ENCODE results near the gene GLE1.

The GLE1 gene

GRCh38 chr9:128504485-128505413 is at the start of gene GLE1:
Gene GLE1, plus strand, starts transcription at chr9:128504719. Its CDS starts 87 bp downstream, at chr9:128504806.
- peak; percentile 99 for DNase-seq
- H3K27ac Mint-ChIP-seq, result peak within 1 kb of the TSS; percentile 99
- no peaks in the 10 kb centered on the region for H3K27me3 Mint-ChIP-seq
- H3K9me3 Mint-ChIP-seq, result no peaks in the 10 kb centered on the region
- peak within 1 kb of the TSS; percentile 98 for H3K4me3 Mint-ChIP-seq
- H3K36me3 Mint-ChIP-seq (ENCODE audit: low read depth), result peaks cover 62% of the 10 kb centered on the region
- H3K4me1 Mint-ChIP-seq (ENCODE audit: low read depth), result peaks cover 32% of the 10 kb centered on the region

GRCh38 chr9:128454991-128455390 is 49.5 kb upstream of the GLE1 start:
- Mint-ChIP-seq H3K4me3 (peak overlapping the region; percentile 4), H3K27ac (no peak overlapping the region), H3K27me3 (no peaks in the 10 kb centered on the region), H3K4me1 (ENCODE audit: low read depth) (peaks cover 28% of the 10 kb centered on the region), H3K9me3 (no peaks in the 10 kb centered on the region), H3K36me3 (ENCODE audit: low read depth) (peaks cover 16% of the 10 kb centered on the region)
- DNase-seq, result no peak

- Mint-ChIP-seq H3K4me3 (peak within 1 kb of the TSS; percentile 86), H3K27ac (peak within 1 kb of the TSS; percentile 93), H3K36me3 (ENCODE audit: low read depth) (peaks cover 26% of the 10 kb centered on the region), H3K27me3 (no peaks in the 10 kb centered on the region), H3K9me3 (no peaks in the 10 kb centered on the region), H3K4me1 (ENCODE audit: low read depth) (peaks cover 28% of the 10 kb centered on the region)
- peak; percentile 99 for DNase-seq
Measured at GRCh38 chr9:128455849-128456612, 48.5 kb upstream of the GLE1 start, which contains the start of gene ODF2. Gene ODF2, plus strand, starts transcription at chr9:128456006. Its CDS starts 86 bp downstream, at chr9:128456092.

- DNase-seq, result peak; percentile 79
- peak overlapping the region; percentile 86 for H3K4me3 Mint-ChIP-seq
Measured at GRCh38 chr9:128456613-128457061, 47.9 kb upstream of the GLE1 start.

GRCh38 chr9:128457207-128457606 is 47.3 kb upstream of the GLE1 start:
- H3K27ac Mint-ChIP-seq, result peak overlapping the region; percentile 93
- peak; percentile 31 for DNase-seq
- H3K27me3 Mint-ChIP-seq, result no peaks in the 10 kb centered on the region
- H3K36me3 Mint-ChIP-seq (ENCODE audit: low read depth), result peaks cover 38% of the 10 kb centered on the region
- H3K9me3 Mint-ChIP-seq, result no peaks in the 10 kb centered on the region
- H3K4me1 Mint-ChIP-seq (ENCODE audit: low read depth), result peaks cover 28% of the 10 kb centered on the region
- peak overlapping the region; percentile 86 for H3K4me3 Mint-ChIP-seq

More at GRCh38 chr9:128456613-128457061, 47.9 kb upstream of the GLE1 start:
- Mint-ChIP-seq H3K36me3 (ENCODE audit: low read depth) (peaks cover 32% of the 10 kb centered on the region), H3K9me3 (no peaks in the 10 kb centered on the region), H3K27me3 (no peaks in the 10 kb centered on the region), H3K4me1 (ENCODE audit: low read depth) (peaks cover 28% of the 10 kb centered on the region), H3K27ac (peak overlapping the region; percentile 93)

GRCh38 chr9:128459011-128459410 is 45.5 kb upstream of the GLE1 start:
- no peak overlapping the region for H3K27ac Mint-ChIP-seq
- no peaks in the 10 kb centered on the region for H3K9me3 Mint-ChIP-seq
- H3K4me1 Mint-ChIP-seq (ENCODE audit: low read depth), result peaks cover 28% of the 10 kb centered on the region
- peaks cover 55% of the 10 kb centered on the region for H3K36me3 Mint-ChIP-seq (ENCODE audit: low read depth)
- no peaks in the 10 kb centered on the region for H3K27me3 Mint-ChIP-seq
- H3K4me3 Mint-ChIP-seq, result no peak overlapping the region
- no peak for DNase-seq

GRCh38 chr9:128469070-128469469 is 35.4 kb upstream of the GLE1 start:
- peaks cover 81% of the 10 kb centered on the region for H3K36me3 Mint-ChIP-seq (ENCODE audit: low read depth)
- no peak overlapping the region for H3K4me3 Mint-ChIP-seq
- H3K27me3 Mint-ChIP-seq, result no peaks in the 10 kb centered on the region
- no peaks in the 10 kb centered on the region for H3K9me3 Mint-ChIP-seq
- DNase-seq, result no peak
- peaks cover 2% of the 10 kb centered on the region for H3K4me1 Mint-ChIP-seq (ENCODE audit: low read depth)
- H3K27ac Mint-ChIP-seq, result no peak overlapping the region

- DNase-seq, result no peak
- H3K4me1 Mint-ChIP-seq (ENCODE audit: low read depth), result peaks cover 2% of the 10 kb centered on the region
- peaks cover 85% of the 10 kb centered on the region for H3K36me3 Mint-ChIP-seq (ENCODE audit: low read depth)
- H3K27me3 Mint-ChIP-seq, result no peaks in the 10 kb centered on the region
- H3K27ac Mint-ChIP-seq, result no peak overlapping the region
- H3K4me3 Mint-ChIP-seq, result no peak overlapping the region
- no peaks in the 10 kb centered on the region for H3K9me3 Mint-ChIP-seq
Measured at GRCh38 chr9:128470560-128470959, 34.0 kb upstream of the GLE1 start.

- no peak overlapping the region for H3K27ac Mint-ChIP-seq
- H3K27me3 Mint-ChIP-seq, result no peaks in the 10 kb centered on the region
Measured at GRCh38 chr9:128473104-128473503, 31.4 kb upstream of the GLE1 start.

GRCh38 chr9:128475867-128476266 is 28.7 kb upstream of the GLE1 start:
- Mint-ChIP-seq H3K4me3 (no peak overlapping the region), H3K4me1 (ENCODE audit: low read depth) (no peaks in the 10 kb centered on the region), H3K27ac (no peak overlapping the region), H3K27me3 (no peaks in the 10 kb centered on the region), H3K36me3 (ENCODE audit: low read depth) (peaks cover 82% of the 10 kb centered on the region), H3K9me3 (no peaks in the 10 kb centered on the region)
- DNase-seq, result no peak

More at GRCh38 chr9:128473104-128473503, 31.4 kb upstream of the GLE1 start:
- no peak for DNase-seq
- Mint-ChIP-seq H3K4me1 (ENCODE audit: low read depth) (peaks cover 2% of the 10 kb centered on the region), H3K9me3 (no peaks in the 10 kb centered on the region), H3K36me3 (ENCODE audit: low read depth) (peaks cover 83% of the 10 kb centered on the region), H3K4me3 (no peak overlapping the region)

- Mint-ChIP-seq H3K4me1 (ENCODE audit: low read depth) (no peaks in the 10 kb centered on the region), H3K36me3 (ENCODE audit: low read depth) (peaks cover 84% of the 10 kb centered on the region), H3K27me3 (no peaks in the 10 kb centered on the region), H3K4me3 (no peak overlapping the region), H3K27ac (no peak overlapping the region), H3K9me3 (no peaks in the 10 kb centered on the region)
- no peak for DNase-seq
Measured at GRCh38 chr9:128479262-128479661, 25.3 kb upstream of the GLE1 start.

- Mint-ChIP-seq H3K9me3 (no peaks in the 10 kb centered on the region), H3K27me3 (no peaks in the 10 kb centered on the region), H3K4me1 (ENCODE audit: low read depth) (no peaks in the 10 kb centered on the region), H3K36me3 (ENCODE audit: low read depth) (peaks cover 84% of the 10 kb centered on the region), H3K27ac (no peak overlapping the region), H3K4me3 (no peak overlapping the region)
- DNase-seq, result no peak
Measured at GRCh38 chr9:128481561-128481960, 23.0 kb upstream of the GLE1 start.

GRCh38 chr9:128482186-128482585 is 22.3 kb upstream of the GLE1 start:
- no peak overlapping the region for H3K4me3 Mint-ChIP-seq
- no peak for DNase-seq
- H3K9me3 Mint-ChIP-seq, result no peaks in the 10 kb centered on the region
- peaks cover 90% of the 10 kb centered on the region for H3K36me3 Mint-ChIP-seq (ENCODE audit: low read depth)
- no peaks in the 10 kb centered on the region for H3K27me3 Mint-ChIP-seq
- H3K4me1 Mint-ChIP-seq (ENCODE audit: low read depth), result no peaks in the 10 kb centered on the region
- H3K27ac Mint-ChIP-seq, result no peak overlapping the region

GRCh38 chr9:128484686-128485413 is 19.7 kb upstream of the GLE1 start:
- Mint-ChIP-seq H3K9me3 (no peaks in the 10 kb centered on the region), H3K36me3 (ENCODE audit: low read depth) (peaks cover 94% of the 10 kb centered on the region)

More at GRCh38 chr9:128484686-128485413, 19.7 kb upstream of the GLE1 start:
- Mint-ChIP-seq H3K27me3 (no peaks in the 10 kb centered on the region), H3K4me3 (no peak overlapping the region), H3K4me1 (ENCODE audit: low read depth) (no peaks in the 10 kb centered on the region), H3K27ac (no peak overlapping the region)
- DNase-seq, result no peak

All from activated T-cell treated with anti-CD3 and anti-CD28 coated beads, Interleukin-2, amount 50 U/mL, for 24 hours (primary cell).